Stomach (tissue), 4 donors: Measurements from ENCODE around the gene IPO11.

Experiments
- EP300 ChIP-seq: sonication (generic); formaldehyde crosslinking; IDR thresholded peaks from one replicate; pipeline ENCODE4 v1.6.1; 2017; ENCODE audit warnings: antibody characterized with exemption
- POLR2AphosphoS5 ChIP-seq, 3 donors: sonication (generic); formaldehyde crosslinking; IDR thresholded peaks; one replicate each; pipeline ENCODE4 v1.6.1; 2016; ENCODE audit warnings: antibody characterized with exemption in 3 of 3
- TF ChIP-seq, protein P1 (sequence below), 7 experiments: fragments of 450-650 bp in 4 of 7; fragments of 200-600 bp in 3 of 7; sonication (generic) in 3 of 7; IDR thresholded peaks; one replicate each; pipeline ENCODE4 v1.5.1; 2016 to 2019; ENCODE audit warnings: antibody characterized with exemption in 7 of 7, control low read depth in 2 of 7, mild to moderate bottlenecking in 1 of 7

DNA sequence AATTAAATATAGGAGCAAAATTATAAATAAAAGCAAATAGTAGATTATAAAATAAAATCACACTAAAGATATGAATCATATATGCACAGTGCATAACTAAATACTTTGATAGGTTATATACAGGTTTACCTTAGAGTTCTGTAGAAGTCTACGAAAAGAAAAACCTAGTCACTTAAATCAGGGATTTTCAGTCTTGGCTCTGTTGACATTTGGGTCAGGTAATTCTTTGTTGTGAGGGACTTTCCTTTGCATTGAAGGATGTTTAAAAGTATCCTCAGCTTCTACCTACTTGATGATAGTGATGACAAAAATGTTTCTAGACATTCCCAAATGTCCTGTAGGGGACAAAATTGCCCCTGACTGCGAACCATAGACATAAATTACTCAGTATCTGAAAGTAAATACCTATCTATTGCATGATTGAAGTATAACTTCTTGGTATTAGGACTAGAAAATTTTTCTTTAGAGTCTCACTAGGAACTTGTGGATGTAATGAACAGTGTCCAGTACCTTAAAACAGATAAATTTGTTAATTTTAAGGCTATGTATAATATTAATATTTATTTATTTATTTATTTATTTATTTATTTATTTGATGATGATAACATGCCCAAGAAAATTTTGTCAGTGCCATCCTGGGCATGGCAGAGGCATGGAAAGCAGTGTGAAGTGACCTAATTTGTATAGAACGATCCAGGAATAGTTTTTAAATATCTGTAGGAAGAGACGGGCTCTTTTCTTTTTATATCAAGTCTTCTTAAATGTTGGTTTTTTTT lies 122.1 kb downstream of the IPO11 start:
- TF ChIP-seq EP300 (no peak), POLR2AphosphoS5 (IDR thresholded peaks at IDR 0.05) (no peak)
- TF ChIP-seq, protein P1, sequence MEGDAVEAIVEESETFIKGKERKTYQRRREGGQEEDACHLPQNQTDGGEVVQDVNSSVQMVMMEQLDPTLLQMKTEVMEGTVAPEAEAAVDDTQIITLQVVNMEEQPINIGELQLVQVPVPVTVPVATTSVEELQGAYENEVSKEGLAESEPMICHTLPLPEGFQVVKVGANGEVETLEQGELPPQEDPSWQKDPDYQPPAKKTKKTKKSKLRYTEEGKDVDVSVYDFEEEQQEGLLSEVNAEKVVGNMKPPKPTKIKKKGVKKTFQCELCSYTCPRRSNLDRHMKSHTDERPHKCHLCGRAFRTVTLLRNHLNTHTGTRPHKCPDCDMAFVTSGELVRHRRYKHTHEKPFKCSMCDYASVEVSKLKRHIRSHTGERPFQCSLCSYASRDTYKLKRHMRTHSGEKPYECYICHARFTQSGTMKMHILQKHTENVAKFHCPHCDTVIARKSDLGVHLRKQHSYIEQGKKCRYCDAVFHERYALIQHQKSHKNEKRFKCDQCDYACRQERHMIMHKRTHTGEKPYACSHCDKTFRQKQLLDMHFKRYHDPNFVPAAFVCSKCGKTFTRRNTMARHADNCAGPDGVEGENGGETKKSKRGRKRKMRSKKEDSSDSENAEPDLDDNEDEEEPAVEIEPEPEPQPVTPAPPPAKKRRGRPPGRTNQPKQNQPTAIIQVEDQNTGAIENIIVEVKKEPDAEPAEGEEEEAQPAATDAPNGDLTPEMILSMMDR (IDR thresholded peaks at IDR 0.05), result no peak
